Stimulated activated CD4-positive, alpha-beta T cell treated with anti-CD3 and anti-CD28 coated beads, Interleukin-4, amount 100 ng/mL, for 4 hours (primary cell): ENCODE results near the gene MAGEC3.
"Not testable (repeated sequence)": the region's sequence is repeated elsewhere in the genome, so short reads cannot be mapped to it uniquely, and the experiment has no call there.

Experiments used
- DNase-seq, 2 experiments: peaks; one replicate each; pipeline ENCODE4 v3.0.0-alpha.2; 2020

The MAGEC3 gene, protein sequence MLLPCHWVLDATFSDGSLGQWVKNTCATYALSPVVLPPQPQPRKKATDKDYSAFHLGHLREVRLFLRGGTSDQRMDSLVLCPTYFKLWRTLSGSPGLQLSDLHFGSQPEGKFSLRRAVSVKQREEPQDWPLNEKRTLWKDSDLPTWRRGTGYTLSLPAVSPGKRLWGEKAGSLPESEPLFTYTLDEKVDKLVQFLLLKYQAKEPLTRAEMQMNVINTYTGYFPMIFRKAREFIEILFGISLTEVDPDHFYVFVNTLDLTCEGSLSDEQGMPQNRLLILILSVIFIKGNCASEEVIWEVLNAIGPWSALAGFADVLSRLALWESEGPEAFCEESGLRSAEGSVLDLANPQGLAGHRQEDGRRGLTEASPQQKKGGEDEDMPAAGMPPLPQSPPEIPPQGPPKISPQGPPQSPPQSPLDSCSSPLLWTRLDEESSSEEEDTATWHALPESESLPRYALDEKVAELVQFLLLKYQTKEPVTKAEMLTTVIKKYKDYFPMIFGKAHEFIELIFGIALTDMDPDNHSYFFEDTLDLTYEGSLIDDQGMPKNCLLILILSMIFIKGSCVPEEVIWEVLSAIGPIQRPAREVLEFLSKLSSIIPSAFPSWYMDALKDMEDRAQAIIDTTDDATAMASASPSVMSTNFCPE

GRCh38 chrX:141838016-141838415 lies at the start of gene MAGEC3:
MAGEC3 (plus strand) TSS chrX:141838316; CDS start chrX:141838316, 0 bp downstream.
- no peak for DNase-seq

GRCh38 chrX:141791856-141792255 lies 46.3 kb upstream of the MAGEC3 start:
- DNase-seq = no peak

DNA sequence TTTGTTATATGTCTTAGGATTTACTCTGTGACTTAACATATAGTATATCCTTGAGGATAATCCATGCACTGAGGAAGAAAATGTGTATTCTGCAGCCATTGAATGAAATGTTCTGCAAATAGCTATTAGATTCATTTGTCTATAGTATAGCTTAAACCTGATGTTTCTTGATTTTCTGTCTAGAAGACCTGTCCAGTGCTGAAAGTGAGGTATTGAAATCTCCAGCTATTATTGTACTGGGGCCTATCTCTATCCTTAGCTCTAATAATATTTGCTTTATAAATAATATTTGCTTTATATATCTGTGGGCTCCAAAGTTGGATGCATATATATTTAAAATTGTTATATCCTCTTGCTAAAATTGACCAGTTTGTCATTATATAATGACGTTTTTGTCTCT lies 26.7 kb upstream of the MAGEC3 start:
- DNase-seq = no peak

DNA sequence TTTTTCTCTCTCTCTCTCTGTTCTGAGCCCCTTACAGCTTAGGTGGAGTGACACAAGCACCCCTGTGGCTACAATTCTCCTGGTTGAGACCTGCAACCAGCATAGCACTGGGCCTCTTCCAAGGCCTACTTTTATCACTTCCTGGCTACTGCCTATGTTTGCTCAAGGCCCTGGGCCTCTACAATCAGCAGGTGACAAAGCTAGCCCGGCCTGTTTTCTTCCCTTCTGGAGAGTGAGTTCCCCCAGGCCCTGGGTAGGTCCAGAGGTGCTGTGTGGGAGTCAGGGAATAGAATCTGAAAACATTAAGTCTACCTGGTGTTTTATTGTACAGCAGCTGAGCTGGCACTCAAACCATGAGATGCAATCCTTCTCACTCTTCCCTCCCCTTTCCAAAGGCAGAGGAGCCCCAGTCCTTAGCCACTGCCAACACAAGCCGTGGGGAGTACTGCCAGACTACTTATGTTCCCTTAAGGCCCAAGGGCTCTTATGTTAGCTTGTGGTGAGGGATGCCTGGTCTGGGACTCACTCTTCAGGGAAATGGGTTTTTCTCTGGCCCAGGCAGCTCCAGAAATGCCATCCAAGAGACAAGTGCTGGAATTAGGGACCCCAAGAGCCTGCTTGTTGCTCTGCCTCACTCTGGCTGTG lies 23.8 kb upstream of the MAGEC3 start:
- no peak for DNase-seq

DNA sequence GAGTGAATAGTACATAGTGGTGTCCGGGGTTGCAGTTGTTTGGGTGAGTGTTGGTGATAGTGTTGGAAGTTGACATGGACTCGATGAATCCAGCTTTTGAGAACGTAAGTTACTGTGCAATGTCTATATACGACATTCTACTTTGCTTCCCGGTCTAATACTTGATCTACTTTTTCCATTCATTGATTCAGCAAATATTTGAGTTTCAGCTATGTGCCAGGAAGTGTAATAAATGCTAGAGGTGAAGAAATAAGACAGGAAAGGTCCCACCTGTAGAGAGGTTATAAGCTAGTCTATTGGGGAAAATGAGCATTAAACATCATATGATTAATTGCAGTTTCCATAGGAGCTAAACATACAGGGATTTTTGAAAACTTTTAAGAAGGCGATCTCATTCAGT lies 22.2 kb upstream of the MAGEC3 start:
- no peak for DNase-seq

- no peak for DNase-seq
These were observed 5.9 kb upstream of the MAGEC3 start for GRCh38 chrX:141832247-141832646.

- DNase-seq = no peak
These were observed 1.7 kb downstream of the MAGEC3 start for GRCh38 chrX:141839856-141840255.

- DNase-seq = no peak
These were observed 19.4 kb downstream of the MAGEC3 start for GRCh38 chrX:141857479-141857878.

- no peak for DNase-seq
These were observed 41.5 kb downstream of the MAGEC3 start for GRCh38 chrX:141879616-141880015.

DNA sequence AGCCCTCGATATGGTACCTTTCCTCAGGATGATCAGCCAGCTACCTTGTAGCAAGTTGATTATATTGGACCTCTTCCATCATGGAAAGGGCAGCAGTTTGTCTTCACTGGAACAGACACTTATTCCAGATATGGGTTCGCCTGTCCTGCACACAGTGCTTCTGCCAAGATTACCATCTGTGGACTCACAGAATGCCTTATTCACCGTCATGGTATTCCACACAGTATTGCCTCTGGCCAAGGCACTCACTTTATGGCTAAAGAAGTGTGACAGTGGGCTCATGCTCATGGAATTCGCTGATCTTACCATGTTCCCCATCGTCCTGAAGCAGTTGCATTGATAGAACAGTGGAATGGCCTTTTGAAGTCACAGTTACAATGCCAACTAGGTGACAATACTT lies 50.7 kb downstream of the MAGEC3 start:
- DNase-seq = not testable (repeated sequence)

GRCh38 chrX:141894733-141895132 lies 56.6 kb downstream of the MAGEC3 start:
- no peak for DNase-seq

DNA sequence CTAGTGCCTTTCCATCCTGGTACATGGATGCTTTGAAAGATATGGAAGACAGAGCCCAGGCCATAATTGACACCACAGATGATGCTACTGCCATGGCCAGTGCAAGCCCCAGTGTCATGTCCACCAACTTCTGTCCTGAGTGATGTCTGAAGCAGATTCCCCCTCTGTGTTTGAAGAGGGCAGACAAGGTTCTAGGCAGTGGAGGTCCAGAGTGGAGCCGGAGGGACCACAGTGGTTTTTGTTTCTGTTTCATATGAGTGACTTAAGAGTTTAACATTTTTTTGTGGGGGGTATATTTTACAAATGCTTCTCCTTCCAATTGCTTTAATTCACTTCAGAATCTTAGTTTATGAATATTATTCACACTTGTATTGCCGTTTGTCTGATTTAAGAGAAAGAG lies 59.6 kb downstream of the MAGEC3 start:
- no peak for DNase-seq

DNA sequence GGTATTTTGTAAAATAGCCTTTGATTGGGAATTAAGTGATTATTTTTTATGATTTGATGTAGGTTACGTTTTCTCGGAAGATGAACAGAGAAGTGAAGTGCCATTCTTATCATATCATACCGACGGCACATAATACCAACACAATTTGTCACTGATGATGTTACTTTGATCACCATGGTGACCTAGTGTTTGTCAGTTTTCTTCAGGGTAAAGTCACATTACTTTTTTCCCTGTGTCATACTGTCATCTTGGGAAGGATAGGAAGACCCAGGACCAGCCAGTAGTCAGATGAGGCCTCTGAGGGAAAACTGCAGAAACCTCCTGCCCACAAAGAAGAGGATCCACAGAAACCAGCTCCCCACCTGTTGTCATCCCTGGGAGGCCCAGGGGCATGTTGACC lies 64.2 kb downstream of the MAGEC3 start:
- DNase-seq = no peak

- no peak for DNase-seq
These were observed 65.5 kb downstream of the MAGEC3 start, which contains the start of gene MAGEC1 for GRCh38 chrX:141903400-141904155. MAGEC1 (plus strand) TSS chrX:141903894; CDS start chrX:141905073, 1,179 bp downstream.

DNA sequence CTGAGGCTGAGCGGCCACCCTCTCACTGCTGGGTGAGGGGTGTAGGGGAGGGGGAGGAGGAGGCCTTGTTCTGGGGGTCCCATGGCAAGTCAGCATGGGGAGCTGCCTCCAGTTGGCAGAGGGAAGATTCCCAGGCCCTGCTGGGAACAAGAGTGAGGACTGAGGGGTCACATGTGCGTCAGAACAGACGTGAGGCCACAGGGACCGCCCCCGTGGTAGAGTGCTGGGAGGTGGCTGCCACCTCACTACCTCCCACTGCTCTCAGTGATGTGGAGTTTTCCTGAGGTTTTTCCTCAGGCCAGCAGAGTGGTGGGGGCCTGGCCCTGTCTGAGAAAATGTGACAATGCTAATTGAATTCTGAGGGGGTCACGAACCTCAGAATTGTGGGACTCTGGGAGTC lies 66.1 kb downstream of the MAGEC3 start:
- no peak for DNase-seq

DNA sequence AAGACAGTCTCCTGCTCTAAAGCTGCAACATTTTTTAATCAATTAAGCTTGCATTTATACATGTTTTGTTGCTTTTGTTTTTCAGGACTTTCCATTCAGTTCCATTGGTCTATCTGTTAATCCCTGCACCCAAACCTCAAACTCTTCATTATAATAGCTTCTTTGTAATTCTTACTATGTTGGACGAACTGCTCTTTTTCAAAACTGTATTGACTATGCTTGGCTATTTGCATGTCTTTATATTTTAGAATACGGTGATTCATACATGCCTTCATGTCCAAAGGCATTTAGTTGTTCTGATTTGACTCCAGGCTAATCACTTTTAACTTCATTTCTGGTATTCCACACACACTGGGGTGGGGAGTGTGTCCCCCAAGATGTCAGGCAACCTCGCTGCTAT lies 79.7 kb downstream of the MAGEC3 start:
- DNase-seq = no peak

DNA sequence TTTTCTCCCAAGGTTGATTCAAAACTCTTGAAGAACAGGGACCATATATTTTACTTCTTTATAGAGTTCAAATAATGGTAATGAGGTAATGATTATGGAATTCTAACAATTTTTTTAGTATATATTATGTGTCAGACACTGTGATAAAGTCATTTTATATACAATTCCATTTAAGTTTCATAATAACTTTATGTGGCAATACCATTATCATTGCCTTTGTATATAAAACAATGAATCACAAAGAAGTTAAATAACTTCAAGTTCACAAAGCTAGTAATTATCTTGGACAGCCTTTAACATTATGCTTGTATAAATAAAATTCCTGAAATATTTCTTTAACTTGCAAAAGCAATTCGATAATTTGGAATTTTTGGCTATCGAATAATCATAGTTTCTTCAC lies 86.2 kb downstream of the MAGEC3 start:
- no peak for DNase-seq

GRCh38 chrX:141928432-141928831 lies 90.3 kb downstream of the MAGEC3 start:
- no peak for DNase-seq

GRCh38 chrX:141934059-141934641 lies 96.0 kb downstream of the MAGEC3 start:
- no peak for DNase-seq

DNA sequence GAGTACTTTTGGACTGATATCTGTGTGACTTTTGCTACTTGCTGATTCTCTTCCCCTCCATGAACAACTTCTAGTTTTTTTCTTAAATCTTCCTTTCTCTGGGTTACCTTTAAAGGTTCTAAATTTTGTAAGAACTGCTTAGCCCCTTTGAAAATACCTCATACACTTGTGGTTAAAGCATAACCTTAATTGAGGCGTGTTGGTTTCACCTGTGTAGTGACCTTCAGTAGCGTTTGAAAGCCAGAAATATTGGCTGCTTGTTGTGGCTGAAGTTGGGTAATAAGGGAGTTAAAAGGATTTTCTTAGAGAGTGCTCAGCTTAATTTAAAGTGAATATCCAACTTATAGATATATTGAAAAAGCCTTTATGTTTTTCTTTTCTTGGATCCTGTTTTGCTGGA lies 97.5 kb downstream of the MAGEC3 start:
- DNase-seq = no peak

DNA sequence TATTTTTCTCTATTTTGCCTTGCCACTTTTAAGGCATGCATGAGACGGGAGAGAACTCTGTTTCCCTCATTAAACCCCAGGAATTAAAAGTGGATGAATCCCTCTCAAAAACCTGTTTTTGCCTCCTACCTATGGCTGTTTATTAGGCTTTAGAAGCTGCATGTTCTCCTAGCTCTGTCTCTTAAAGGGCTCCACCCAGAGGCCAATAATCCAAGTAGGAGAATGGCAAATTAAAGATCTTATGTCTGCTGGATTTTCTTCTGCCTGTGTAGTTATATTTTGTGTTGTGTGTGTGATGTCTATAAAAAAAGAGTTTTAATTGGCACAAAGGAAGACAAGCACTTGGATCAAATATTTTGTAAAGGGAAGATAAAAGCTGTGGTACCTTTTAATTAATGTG lies 98.0 kb downstream of the MAGEC3 start:
- no peak for DNase-seq

GRCh38 chrX:141941234-141941633 lies 103.1 kb downstream of the MAGEC3 start:
- DNase-seq = no peak

- no peak for DNase-seq
These were observed 107.3 kb downstream of the MAGEC3 start for GRCh38 chrX:141945426-141945825.
